Measurements from ENCODE around the gene DGKE. TPM values are rescaled to one million over a fixed set of nuclear protein-coding genes. Genes with fewer than 3 reads are reported as not detected.

DGKE gene
- total and polyA plus RNA-seq, 2 experiments from 2014 or later: 1.2 to 5.5 TPM

GRCh38 chr17:56820207-56820606, 13.7 kb upstream of the DGKE start:
- H3K9me3 ChIP-seq (ENCODE audit: low read depth): no peaks in the 10 kb centered on the region
- no peak for DNase-seq (ENCODE audit: low spot score)
- WGBS (ENCODE audit: low lambda C conversion rate, missing lambda C conversion rate): 89% methylated on average over 10 of the region's 10 CpGs
- H3K9me2 ChIP-seq (replicated peaks; ENCODE audit: insufficient read depth): no peaks in the 10 kb centered on the region
- H2AFZ ChIP-seq: no peak overlapping the region
- H3K4me1 ChIP-seq (ENCODE audit: insufficient read depth): no peaks in the 10 kb centered on the region
- H3K27ac ChIP-seq: no peak overlapping the region
- H3K79me2 ChIP-seq: no peaks in the 10 kb centered on the region
- H4K20me1 ChIP-seq (ENCODE audit: insufficient read depth, poor library complexity, severe bottlenecking): no peaks in the 10 kb centered on the region
- H3K27me3 ChIP-seq: no peaks in the 10 kb centered on the region
- TF ChIP-seq EZH2phosphoT487 (IDR thresholded peaks at IDR 0.05; ENCODE audit: low read depth, severe bottlenecking, unreplicated experiment) (no peak), EZH2 (IDR thresholded peaks at IDR 0.05; ENCODE audit: borderline replicate concordance) (no peak), CTCF (IDR thresholded peaks at IDR 0.05; ENCODE audit: poor library complexity) (no peak)
- H3K4me2 ChIP-seq: no peak overlapping the region
- no peaks in the 10 kb centered on the region for H3K36me3 ChIP-seq (replicated peaks; ENCODE audit: insufficient read depth, low read depth)
- no peak overlapping the region for H3K4me3 ChIP-seq

GRCh38 chr17:56821847-56822534, 12.0 kb upstream of the DGKE start:
- Histone ChIP-seq H3K27me3 (no peaks in the 10 kb centered on the region), H3K79me2 (no peaks in the 10 kb centered on the region), H3K36me3 (replicated peaks; ENCODE audit: insufficient read depth, low read depth) (no peaks in the 10 kb centered on the region), H3K9me2 (replicated peaks; ENCODE audit: insufficient read depth) (no peaks in the 10 kb centered on the region), H2AFZ (no peak overlapping the region), H4K20me1 (ENCODE audit: insufficient read depth, poor library complexity, severe bottlenecking) (no peaks in the 10 kb centered on the region), H3K4me2 (no peak overlapping the region), H3K27ac (no peak overlapping the region), H3K4me3 (no peak overlapping the region), H3K4me1 (ENCODE audit: insufficient read depth) (no peaks in the 10 kb centered on the region), H3K9me3 (ENCODE audit: low read depth) (no peaks in the 10 kb centered on the region)
- 88% methylated on average over 3 of the region's 3 CpGs for WGBS (ENCODE audit: low lambda C conversion rate, missing lambda C conversion rate)
- no peak for DNase-seq (ENCODE audit: low spot score)
- TF ChIP-seq EZH2 (IDR thresholded peaks at IDR 0.05; ENCODE audit: borderline replicate concordance) (no peak), EZH2phosphoT487 (IDR thresholded peaks at IDR 0.05; ENCODE audit: low read depth, severe bottlenecking, unreplicated experiment) (no peak), CTCF (IDR thresholded peaks at IDR 0.05; ENCODE audit: poor library complexity) (no peak)

GRCh38 chr17:56822725-56823124, 11.2 kb upstream of the DGKE start:
- no peak for DNase-seq (ENCODE audit: low spot score)
- Histone ChIP-seq H3K4me2 (no peak overlapping the region), H3K9me3 (ENCODE audit: low read depth) (no peaks in the 10 kb centered on the region), H2AFZ (no peak overlapping the region), H3K27me3 (no peaks in the 10 kb centered on the region), H4K20me1 (ENCODE audit: insufficient read depth, poor library complexity, severe bottlenecking) (no peaks in the 10 kb centered on the region), H3K27ac (no peak overlapping the region), H3K4me3 (no peak overlapping the region), H3K79me2 (no peaks in the 10 kb centered on the region), H3K4me1 (ENCODE audit: insufficient read depth) (no peaks in the 10 kb centered on the region), H3K36me3 (replicated peaks; ENCODE audit: insufficient read depth, low read depth) (no peaks in the 10 kb centered on the region), H3K9me2 (replicated peaks; ENCODE audit: insufficient read depth) (no peaks in the 10 kb centered on the region)
- TF ChIP-seq CTCF (IDR thresholded peaks at IDR 0.05; ENCODE audit: poor library complexity) (no peak), EZH2 (IDR thresholded peaks at IDR 0.05; ENCODE audit: borderline replicate concordance) (no peak), EZH2phosphoT487 (IDR thresholded peaks at IDR 0.05; ENCODE audit: low read depth, severe bottlenecking, unreplicated experiment) (no peak)
- 88% methylated on average over 5 of the region's 5 CpGs for WGBS (ENCODE audit: low lambda C conversion rate, missing lambda C conversion rate)
